HL-60 (cell line): ENCODE results near the gene ENDOU.
A peak's percentile ranks its signal among the peaks of the same experiment; 100 is the strongest.

Experiments used
- DNase-seq, 2 experiments: peaks; one replicate each; pipeline ENCODE4 v3.0.0-alpha.2; 2010 to 2020; ENCODE audit warnings: low read depth in 1 of 2, low spot score in 1 of 2
- H3K27ac ChIP-seq: fragments of 250-450 bp; sonication (Bioruptor Pico); replicated peaks from 2 replicates; pipeline ENCODE4 v1.5.1; 2020; ENCODE audit warnings: mild to moderate bottlenecking, moderate library complexity
- H3K27me3 ChIP-seq: fragments of 250-450 bp; sonication (Bioruptor Pico); 2 replicates; pipeline ENCODE4 v1.5.1; 2021; ENCODE audit warnings: mild to moderate bottlenecking, moderate library complexity; ENCODE audit not compliant: insufficient read depth, poor library complexity, severe bottlenecking
- H3K4me3 ChIP-seq: replicated peaks from 2 replicates; pipeline ENCODE4 v1.5.1; 2011; ENCODE audit warnings: mild to moderate bottlenecking, control low read depth, low read length; ENCODE audit not compliant: insufficient read depth
- GABPA ChIP-seq: IDR thresholded peaks from 2 replicates; pipeline ENCODE4 v1.6.1; 2012; ENCODE audit warnings: low read depth
- POLR2AphosphoS5 ChIP-seq: IDR thresholded peaks from 2 replicates; pipeline ENCODE4 v1.6.1; 2012; ENCODE audit warnings: low read depth
- SPI1 ChIP-seq: IDR thresholded peaks from 2 replicates; pipeline ENCODE4 v1.6.1; 2012; ENCODE audit warnings: low read depth, mild to moderate bottlenecking, borderline replicate concordance
- TF ChIP-seq, protein P1 (sequence below): IDR thresholded peaks from 2 replicates; pipeline ENCODE4 v1.6.1; 2012; ENCODE audit warnings: low read depth; ENCODE audit not compliant: insufficient replicate concordance
- TF ChIP-seq, protein P2 (sequence below): IDR thresholded peaks from one replicate; pipeline ENCODE4 v1.5.1; 2011; ENCODE audit warnings: low read length, control low read depth, inconsistent platforms; ENCODE audit not compliant: insufficient read depth

Gene ENDOU

DNA sequence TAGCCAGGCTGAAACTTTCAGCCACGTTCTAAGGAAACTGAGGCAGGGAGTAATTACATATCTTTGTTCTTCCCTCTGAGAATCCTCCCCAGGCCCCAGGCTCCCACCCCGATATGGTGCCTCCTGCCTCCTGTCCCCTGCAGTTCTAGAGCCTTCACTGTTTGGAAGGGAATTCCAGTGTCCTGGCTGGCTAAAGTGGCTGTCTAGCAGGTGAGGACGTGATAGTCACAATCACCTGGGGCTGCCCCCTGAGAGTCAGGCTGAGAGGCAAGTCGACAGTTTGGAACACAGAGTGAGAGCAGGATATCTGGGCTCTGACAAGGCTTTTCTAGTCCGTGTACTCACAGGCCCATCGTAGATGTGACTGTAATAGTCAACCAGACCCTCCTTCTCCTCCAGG is 13.1 kb downstream of the ENDOU start:
- Histone ChIP-seq H3K27me3 (no peaks in the 10 kb centered on the region), H3K27ac (no peak overlapping the region), H3K4me3 (no peak overlapping the region)
- DNase-seq: no peak
- TF ChIP-seq, protein P1, sequence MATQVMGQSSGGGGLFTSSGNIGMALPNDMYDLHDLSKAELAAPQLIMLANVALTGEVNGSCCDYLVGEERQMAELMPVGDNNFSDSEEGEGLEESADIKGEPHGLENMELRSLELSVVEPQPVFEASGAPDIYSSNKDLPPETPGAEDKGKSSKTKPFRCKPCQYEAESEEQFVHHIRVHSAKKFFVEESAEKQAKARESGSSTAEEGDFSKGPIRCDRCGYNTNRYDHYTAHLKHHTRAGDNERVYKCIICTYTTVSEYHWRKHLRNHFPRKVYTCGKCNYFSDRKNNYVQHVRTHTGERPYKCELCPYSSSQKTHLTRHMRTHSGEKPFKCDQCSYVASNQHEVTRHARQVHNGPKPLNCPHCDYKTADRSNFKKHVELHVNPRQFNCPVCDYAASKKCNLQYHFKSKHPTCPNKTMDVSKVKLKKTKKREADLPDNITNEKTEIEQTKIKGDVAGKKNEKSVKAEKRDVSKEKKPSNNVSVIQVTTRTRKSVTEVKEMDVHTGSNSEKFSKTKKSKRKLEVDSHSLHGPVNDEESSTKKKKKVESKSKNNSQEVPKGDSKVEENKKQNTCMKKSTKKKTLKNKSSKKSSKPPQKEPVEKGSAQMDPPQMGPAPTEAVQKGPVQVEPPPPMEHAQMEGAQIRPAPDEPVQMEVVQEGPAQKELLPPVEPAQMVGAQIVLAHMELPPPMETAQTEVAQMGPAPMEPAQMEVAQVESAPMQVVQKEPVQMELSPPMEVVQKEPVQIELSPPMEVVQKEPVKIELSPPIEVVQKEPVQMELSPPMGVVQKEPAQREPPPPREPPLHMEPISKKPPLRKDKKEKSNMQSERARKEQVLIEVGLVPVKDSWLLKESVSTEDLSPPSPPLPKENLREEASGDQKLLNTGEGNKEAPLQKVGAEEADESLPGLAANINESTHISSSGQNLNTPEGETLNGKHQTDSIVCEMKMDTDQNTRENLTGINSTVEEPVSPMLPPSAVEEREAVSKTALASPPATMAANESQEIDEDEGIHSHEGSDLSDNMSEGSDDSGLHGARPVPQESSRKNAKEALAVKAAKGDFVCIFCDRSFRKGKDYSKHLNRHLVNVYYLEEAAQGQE: no peak
- TF ChIP-seq POLR2AphosphoS5: no peak
- TF ChIP-seq GABPA: no peak
- TF ChIP-seq, protein P2, sequence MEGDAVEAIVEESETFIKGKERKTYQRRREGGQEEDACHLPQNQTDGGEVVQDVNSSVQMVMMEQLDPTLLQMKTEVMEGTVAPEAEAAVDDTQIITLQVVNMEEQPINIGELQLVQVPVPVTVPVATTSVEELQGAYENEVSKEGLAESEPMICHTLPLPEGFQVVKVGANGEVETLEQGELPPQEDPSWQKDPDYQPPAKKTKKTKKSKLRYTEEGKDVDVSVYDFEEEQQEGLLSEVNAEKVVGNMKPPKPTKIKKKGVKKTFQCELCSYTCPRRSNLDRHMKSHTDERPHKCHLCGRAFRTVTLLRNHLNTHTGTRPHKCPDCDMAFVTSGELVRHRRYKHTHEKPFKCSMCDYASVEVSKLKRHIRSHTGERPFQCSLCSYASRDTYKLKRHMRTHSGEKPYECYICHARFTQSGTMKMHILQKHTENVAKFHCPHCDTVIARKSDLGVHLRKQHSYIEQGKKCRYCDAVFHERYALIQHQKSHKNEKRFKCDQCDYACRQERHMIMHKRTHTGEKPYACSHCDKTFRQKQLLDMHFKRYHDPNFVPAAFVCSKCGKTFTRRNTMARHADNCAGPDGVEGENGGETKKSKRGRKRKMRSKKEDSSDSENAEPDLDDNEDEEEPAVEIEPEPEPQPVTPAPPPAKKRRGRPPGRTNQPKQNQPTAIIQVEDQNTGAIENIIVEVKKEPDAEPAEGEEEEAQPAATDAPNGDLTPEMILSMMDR: no peak
- no peak for TF ChIP-seq SPI1

GRCh38 chr12:47711448-47711847 is 13.8 kb downstream of the ENDOU start:
- Histone ChIP-seq H3K4me3 (no peak overlapping the region), H3K27me3 (no peaks in the 10 kb centered on the region), H3K27ac (no peak overlapping the region)
- TF ChIP-seq POLR2AphosphoS5: no peak
- TF ChIP-seq, protein P2: no peak
- no peak for TF ChIP-seq GABPA
- no peak for DNase-seq

DNA sequence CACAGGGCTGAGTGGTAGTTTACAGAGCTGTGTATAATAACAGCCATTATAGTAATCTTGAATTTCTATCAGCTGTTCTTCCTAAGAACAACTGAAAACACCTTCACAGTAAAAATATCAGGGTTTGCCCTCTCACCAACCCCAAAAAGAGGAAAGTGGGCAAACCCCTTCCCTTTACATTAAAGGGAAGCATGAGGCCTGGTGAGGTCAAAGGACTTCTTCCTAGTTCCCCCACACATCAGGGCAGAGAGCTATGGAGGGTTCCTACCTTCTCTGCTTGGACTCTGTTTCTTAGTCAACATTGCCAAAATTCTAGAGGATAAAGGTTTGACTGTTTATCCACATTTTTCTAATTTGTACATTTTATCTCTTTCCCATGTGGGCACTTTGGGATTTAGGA is 15.0 kb downstream of the ENDOU start:
- TF ChIP-seq POLR2AphosphoS5 (no peak), GABPA (peak; percentile 71)
- peak in 1 of 2 experiments; percentile 29 for DNase-seq
- no peaks in the 10 kb centered on the region for H3K27me3 ChIP-seq
- peak overlapping the region; percentile 46 for H3K27ac ChIP-seq
- no peak overlapping the region for H3K4me3 ChIP-seq

DNA sequence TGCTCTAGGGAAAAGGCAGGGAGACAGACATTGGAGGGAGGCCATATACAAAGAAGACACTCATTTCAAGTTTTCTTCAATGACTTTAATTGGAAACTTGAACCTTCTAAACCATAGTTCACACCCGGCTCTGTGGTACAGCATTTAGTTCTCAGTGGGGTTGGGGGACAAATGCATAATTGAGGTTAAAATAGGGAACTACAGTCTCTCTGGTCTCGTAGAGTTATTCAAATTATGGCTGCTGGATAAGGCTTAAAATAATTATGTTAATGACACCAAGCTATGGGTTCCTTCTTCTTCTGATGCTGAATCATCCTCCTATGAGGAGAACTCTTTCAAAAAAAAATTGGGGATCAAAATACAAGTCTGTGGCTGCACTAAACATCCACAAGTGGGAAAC is 15.6 kb downstream of the ENDOU start:
- DNase-seq: no peak
- no peaks in the 10 kb centered on the region for H3K27me3 ChIP-seq
- TF ChIP-seq, protein P2: no peak
- 0 out of 2 replicates have a peak, but pooled peaks have one; percentile 17 for TF ChIP-seq SPI1
- H3K27ac ChIP-seq: peak overlapping the region; percentile 46
- H3K4me3 ChIP-seq: no peak overlapping the region

- H3K27ac ChIP-seq: peak overlapping the region; percentile 46; the same call in 1 of the 2 replicates
- no peak overlapping the region for H3K4me3 ChIP-seq
- no peak for DNase-seq
- H3K27me3 ChIP-seq: no peaks in the 10 kb centered on the region
- TF ChIP-seq, protein P1: no peak
- no peak for TF ChIP-seq GABPA
- TF ChIP-seq, protein P2: no peak
- no peak for TF ChIP-seq POLR2AphosphoS5
- no peak for TF ChIP-seq SPI1
Observed at GRCh38 chr12:47709237-47709636, 16.1 kb downstream of the ENDOU start.
